ENCODE data around the gene NEUROG2. TPM values are rescaled to one million over a fixed set of nuclear protein-coding genes. Genes with fewer than 3 reads are reported as not detected.

NEUROG2 gene
- polyA plus RNA-seq, 3 donors = 0.12 TPM; not detected in 2

GRCh38 chr4:112472318-112472717 is 43.7 kb downstream of the NEUROG2 start:
- no peak overlapping the region for H3K27ac Mint-ChIP-seq
- H3K4me3 Mint-ChIP-seq = no peak overlapping the region
- intact Hi-C loops (cut with micrococcal nuclease) = no loop called here

More at GRCh38 chr4:112472318-112472717, 43.7 kb downstream of the NEUROG2 start:
- Histone ChIP-seq H4K20me1 (ENCODE audit: insufficient read depth, low read length) (no peaks in the 10 kb centered on the region), H3K27me3 (ENCODE audit: control insufficient read depth in 2 of 2, insufficient read depth in 2 of 2, low read length in 2 of 2) (no peaks in the 10 kb centered on the region), H2AFZ (ENCODE audit: insufficient read depth, low read depth, low read length, poor library complexity, severe bottlenecking) (no peak overlapping the region), H3K4me2 (replicated peaks; ENCODE audit: extremely low read depth, low read length, poor library complexity, severe bottlenecking) (no peak overlapping the region), H3K4me3 (replicated peaks in 1 of 3; ENCODE audit: low read depth in 2 of 3, low read length in 3 of 3) (no peak overlapping the region), H3K27ac (ENCODE audit: low read depth in 1 of 2, low read length in 2 of 2) (no peak overlapping the region), H3K4me1 (ENCODE audit: control insufficient read depth in 1 of 2, insufficient read depth in 2 of 2, low read length in 2 of 2) (no peaks in the 10 kb centered on the region), H3K9ac (ENCODE audit: insufficient read depth, low read length, poor library complexity, severe bottlenecking) (no peak overlapping the region), H3K36me3 (replicated peaks in 1 of 2; ENCODE audit: control insufficient read depth in 1 of 2, insufficient read depth in 2 of 2, low read length in 2 of 2) (no peaks in the 10 kb centered on the region), H3K79me2 (ENCODE audit: insufficient read depth, low read length) (no peaks in the 10 kb centered on the region), H3K9me3 (replicated peaks in 1 of 2; ENCODE audit: control insufficient read depth in 1 of 2, insufficient read depth in 1 of 2, low read length in 2 of 2) (no peaks in the 10 kb centered on the region)
- Mint-ChIP-seq H3K36me3 (no peaks in the 10 kb centered on the region), H3K4me1 (no peaks in the 10 kb centered on the region), H3K9me3 (peaks cover 0 to 12% (median 1%) of the 10 kb centered on the region in 7 donors), H3K27me3 (ENCODE audit: low read depth in 3 of 3) (peaks cover 2 to 13% (median 3%) of the 10 kb centered on the region in 3 donors)
- no peak for DNase-seq
- no peak for TF ChIP-seq CTCF (IDR thresholded peaks at IDR 0.05)

Other genes with a start within 250 kb of the NEUROG2 start
- gene TIFA, start 230.3 kb downstream of the NEUROG2 start, polyA plus RNA-seq = 1 to 10 TPM; 3.8 to 6.3 (median 4.4) TPM
- 10 to 100 TPM in 1 of 3 donors, 1 to 10 TPM in 2; 5.3 to 14.2 (median 8.1) TPM for gene ALPK1, start 218.8 kb downstream of the NEUROG2 start, polyA plus RNA-seq
- 1 to 10 TPM in 1 of 3 donors, under 1 TPM in 2; 0.81 to 2.9 (median 0.81) TPM for gene ZGRF1, start 120.7 kb upstream of the NEUROG2 start, polyA plus RNA-seq
- gene LARP7, start 121.0 kb upstream of the NEUROG2 start, polyA plus RNA-seq = 10 to 100 TPM; 12.5 to 20.7 (median 14.1) TPM